Activated CD4-positive, alpha-beta T cell treated with anti-CD3 and anti-CD28 coated beads, Interleukin-2, amount 10 ng/mL, durations not matched to agents 7 days and 5 days (primary cell): Measurements from ENCODE around the gene SAMD4A. TPM values are rescaled to one million over a fixed set of nuclear protein-coding genes. Genes with fewer than 3 reads are reported as not detected.

Experiments used
- CTCF ChIA-PET: fragments of 350-600 bp; sonication (Branson Sonifier 250); formaldehyde crosslinking; loops from one replicate; lab custom pipeline; 2021; ENCODE audit warnings: antibody characterized with exemption; lab: Charles Lee
- POLR2A ChIA-PET: fragments of 350-600 bp; sonication (Branson Sonifier 250); formaldehyde crosslinking; loops from one replicate; lab custom pipeline; 2021; ENCODE audit warnings: antibody characterized with exemption; lab: Charles Lee
- DNase-seq: peaks from one replicate; pipeline ENCODE4 v3.0.0-alpha.2; 2020
- H3K27ac Mint-ChIP-seq: one replicate; pipeline ENCODE4 v1.8.0; 2021; ENCODE audit warnings: mild to moderate bottlenecking, moderate library complexity, mixed read lengths
- H3K27me3 Mint-ChIP-seq: one replicate; pipeline ENCODE4 v1.8.0; 2021; ENCODE audit warnings: mixed read lengths
- H3K36me3 Mint-ChIP-seq: one replicate; pipeline ENCODE4 v1.8.0; 2021; ENCODE audit warnings: low read depth, mixed read lengths
- H3K4me1 Mint-ChIP-seq: one replicate; pipeline ENCODE4 v1.8.0; 2021; ENCODE audit warnings: mixed read lengths
- H3K4me3 Mint-ChIP-seq: one replicate; pipeline ENCODE4 v1.8.0; 2021; ENCODE audit warnings: mild to moderate bottlenecking, moderate library complexity, mixed read lengths
- H3K9me3 Mint-ChIP-seq: one replicate; pipeline ENCODE4 v1.8.0; 2021; ENCODE audit warnings: mixed read lengths
- total RNA-seq, 2 experiments: library from RNA; stranded (reverse); gene quantifications; one replicate each; pipeline ENCODE4 v1.2.3, GENCODE V29; 2021

Gene SAMD4A
- total RNA-seq, 2 experiments from 2014 or later: 0.54 to 0.62 TPM

DNA sequence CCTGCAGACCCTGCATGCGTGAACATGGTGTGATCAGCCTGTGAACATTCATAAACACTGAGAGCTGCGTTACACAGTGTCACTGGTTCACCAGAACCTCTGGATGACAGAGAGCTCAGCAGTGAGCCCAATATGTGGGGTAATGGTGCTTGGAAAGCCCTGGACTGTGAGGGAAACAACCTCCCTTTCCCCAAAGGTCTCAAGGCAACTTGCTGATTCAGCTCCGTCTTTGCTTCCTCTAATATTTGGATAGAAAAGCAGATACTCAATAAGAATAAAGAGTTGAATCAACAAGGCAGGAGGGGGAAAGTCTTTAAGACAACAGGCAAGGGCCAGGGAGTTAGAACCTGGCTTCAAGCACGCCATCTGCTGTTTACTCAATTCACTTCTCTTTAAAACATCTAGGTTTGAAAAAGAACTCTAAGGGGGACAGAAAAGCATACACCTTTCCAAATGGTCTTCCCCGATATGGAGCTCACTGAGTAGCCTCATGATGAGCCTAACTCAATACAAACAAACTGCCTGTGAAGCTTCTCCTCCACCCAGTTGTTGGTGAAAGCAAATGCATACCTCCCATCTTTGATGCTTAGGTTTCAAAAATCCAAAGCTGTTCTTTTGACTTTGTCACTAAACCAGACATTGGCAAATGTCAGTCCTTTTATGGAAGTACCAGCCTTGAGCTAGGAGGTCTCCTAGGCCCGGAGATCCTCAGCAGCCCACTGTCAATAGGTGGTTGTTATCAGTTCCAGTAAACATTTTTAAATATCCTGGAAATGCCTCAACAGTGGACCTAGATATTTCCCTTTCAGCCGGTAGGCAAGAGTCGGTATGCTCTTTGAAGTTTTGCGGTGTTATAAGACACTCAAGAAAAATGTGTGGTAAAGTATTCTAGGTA, 76.1 kb downstream of the SAMD4A start:
- Mint-ChIP-seq H3K36me3 (no peaks in the 10 kb centered on the region), H3K9me3 (no peaks in the 10 kb centered on the region), H3K4me1 (peaks cover 4% of the 10 kb centered on the region), H3K27ac (no peak overlapping the region), H3K4me3 (no peak overlapping the region), H3K27me3 (peaks cover 11% of the 10 kb centered on the region)
- peak; percentile 13 for DNase-seq
- ChIA-PET CTCF (interaction anchor here (0.6 to 1.8 kb wide), 6 partner anchors 11 to 114 kb away, joined by 3 to 7 read pairs (median 4); no protein-coding TSS in a partner anchor), POLR2A (no interaction called here)

DNA sequence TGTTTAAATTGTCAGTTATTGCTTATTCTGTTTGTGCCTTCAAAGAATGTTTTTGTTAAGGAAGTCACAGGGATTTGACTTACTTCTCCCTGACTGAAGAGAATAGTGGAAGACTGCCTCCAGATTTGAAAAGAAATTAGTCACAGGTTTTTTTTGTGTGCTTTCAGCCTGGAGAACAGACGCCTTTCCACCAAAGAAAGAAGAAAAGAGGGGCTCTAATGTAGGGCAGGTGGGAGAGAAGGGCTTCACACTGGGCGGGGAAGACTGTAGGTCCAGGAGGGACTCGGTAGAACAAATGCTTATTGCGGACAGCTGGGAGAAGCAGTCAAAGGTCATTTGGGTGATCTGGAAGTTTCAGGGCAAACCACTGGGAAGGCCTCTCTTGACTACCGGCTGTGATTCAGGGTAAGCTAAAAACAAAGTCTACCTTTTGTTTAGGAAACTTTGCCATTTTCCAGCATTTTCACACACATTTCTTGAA, 76.8 kb downstream of the SAMD4A start:
- Mint-ChIP-seq H3K4me1 (peaks cover 4% of the 10 kb centered on the region), H3K27ac (no peak overlapping the region), H3K27me3 (peaks cover 11% of the 10 kb centered on the region), H3K36me3 (no peaks in the 10 kb centered on the region), H3K4me3 (no peak overlapping the region), H3K9me3 (no peaks in the 10 kb centered on the region)
- ChIA-PET CTCF (interaction anchor here (0.7 to 1.8 kb wide), 4 partner anchors 11 to 76 kb away, joined by 3 to 7 read pairs (median 5); no protein-coding TSS in a partner anchor), POLR2A (no interaction called here)
- DNase-seq: no peak

DNA sequence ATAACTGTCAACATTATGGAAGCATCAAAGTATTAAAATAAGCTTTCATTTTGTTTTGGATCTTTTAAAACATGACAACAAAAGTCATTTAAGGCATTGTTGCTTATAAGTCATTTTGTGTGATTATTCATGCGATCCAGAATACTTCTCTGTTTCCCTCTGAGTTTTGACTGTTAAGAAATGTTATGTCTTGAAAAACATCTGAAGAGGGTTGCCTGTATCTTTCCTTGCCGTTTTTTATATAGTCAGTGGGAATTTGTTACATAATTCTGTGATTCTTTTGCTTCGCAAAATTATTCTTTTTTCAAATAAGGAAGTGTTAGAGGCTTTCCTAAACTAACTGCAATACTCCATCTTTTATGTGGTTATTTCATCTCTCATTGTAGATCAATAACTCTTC, 78.7 kb downstream of the SAMD4A start:
- Mint-ChIP-seq H3K27ac (no peak overlapping the region), H3K27me3 (peaks cover 18% of the 10 kb centered on the region), H3K4me1 (peaks cover 4% of the 10 kb centered on the region), H3K9me3 (no peaks in the 10 kb centered on the region), H3K36me3 (no peaks in the 10 kb centered on the region), H3K4me3 (no peak overlapping the region)
- ChIA-PET POLR2A (no interaction called here), CTCF (no interaction called here)
- no peak for DNase-seq

DNA sequence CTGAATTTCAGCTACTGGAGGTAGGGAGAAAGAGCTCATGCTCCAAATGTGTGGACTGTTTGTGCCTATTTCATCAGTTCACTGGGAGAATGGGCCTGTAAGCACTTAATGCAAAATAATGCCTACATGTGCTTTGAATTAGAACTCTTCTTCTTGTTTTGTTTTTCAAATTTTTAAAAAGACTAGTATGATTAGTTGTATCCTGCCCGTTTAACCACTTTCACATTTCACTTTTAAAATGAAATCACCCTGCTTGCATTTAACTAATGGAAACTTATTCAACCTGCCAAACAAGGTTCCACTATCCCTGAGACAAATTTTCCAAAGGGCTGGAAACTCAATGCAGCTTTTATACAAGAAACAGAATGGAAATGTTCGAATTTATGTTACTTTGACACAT, 79.7 kb downstream of the SAMD4A start:
- CTCF ChIA-PET: no interaction called here
- DNase-seq: no peak
- no peaks in the 10 kb centered on the region for H3K9me3 Mint-ChIP-seq
- no peak overlapping the region for H3K27ac Mint-ChIP-seq
- no peak overlapping the region for H3K4me3 Mint-ChIP-seq
- H3K4me1 Mint-ChIP-seq: peaks cover 4% of the 10 kb centered on the region
- no peaks in the 10 kb centered on the region for H3K36me3 Mint-ChIP-seq
- H3K27me3 Mint-ChIP-seq: peaks cover 22% of the 10 kb centered on the region
- POLR2A ChIA-PET: no interaction called here

DNA sequence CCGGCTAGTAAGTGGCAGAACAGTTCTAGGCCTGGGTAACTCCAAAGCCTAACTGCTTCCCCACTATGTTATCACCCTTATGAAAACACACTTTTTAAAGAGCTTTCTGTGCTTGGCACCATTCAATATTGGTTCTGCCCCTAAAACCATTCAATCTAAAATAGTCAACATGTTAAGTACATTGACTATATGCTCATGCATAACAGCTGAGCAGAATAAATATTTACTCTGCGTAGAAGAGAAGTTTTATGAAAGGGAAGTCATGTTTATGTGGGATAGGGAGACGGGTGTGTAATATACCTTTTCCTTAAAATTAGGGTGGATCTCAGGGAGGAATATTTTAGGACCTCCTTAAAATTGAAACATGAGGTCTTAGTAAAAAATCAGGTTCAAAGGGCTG, 80.5 kb downstream of the SAMD4A start:
- H3K4me1 Mint-ChIP-seq: peaks cover 4% of the 10 kb centered on the region
- peaks cover 22% of the 10 kb centered on the region for H3K27me3 Mint-ChIP-seq
- H3K36me3 Mint-ChIP-seq: no peaks in the 10 kb centered on the region
- no peak for DNase-seq
- no peak overlapping the region for H3K4me3 Mint-ChIP-seq
- CTCF ChIA-PET: no interaction called here
- H3K27ac Mint-ChIP-seq: no peak overlapping the region
- POLR2A ChIA-PET: no interaction called here
- H3K9me3 Mint-ChIP-seq: no peaks in the 10 kb centered on the region

DNA sequence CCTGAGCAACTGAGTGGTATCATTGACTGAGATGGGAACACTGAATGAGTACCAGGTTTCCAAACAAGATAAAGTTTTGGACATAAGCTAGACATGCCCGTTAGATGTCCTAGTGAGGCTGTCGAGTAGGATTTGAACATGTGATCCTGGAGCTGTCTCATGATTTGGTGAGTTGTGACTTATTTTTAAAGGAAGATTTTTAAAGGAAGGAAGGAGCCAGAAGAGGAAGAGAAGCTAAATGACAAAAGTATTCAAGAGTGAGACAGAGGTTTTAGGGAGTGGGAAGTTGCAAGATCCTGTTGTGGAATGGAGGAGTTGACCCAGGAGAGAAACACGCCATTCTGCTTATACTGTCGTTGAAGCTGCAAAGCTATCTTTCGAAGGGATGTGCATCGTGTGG, 82.1 kb downstream of the SAMD4A start:
- Mint-ChIP-seq H3K27ac (no peak overlapping the region), H3K4me3 (no peak overlapping the region), H3K4me1 (peaks cover 4% of the 10 kb centered on the region), H3K9me3 (no peaks in the 10 kb centered on the region), H3K36me3 (no peaks in the 10 kb centered on the region), H3K27me3 (peaks cover 24% of the 10 kb centered on the region)
- ChIA-PET CTCF (interaction anchor here (1.1 to 1.3 kb wide), 2 partner anchors 17 to 81 kb away, joined by 3 read pairs; no protein-coding TSS in a partner anchor), POLR2A (interaction anchor here (0.5 kb wide), 1 partner anchor 51 kb away, joined by 3 read pairs; no protein-coding TSS in a partner anchor)
- no peak for DNase-seq

DNA sequence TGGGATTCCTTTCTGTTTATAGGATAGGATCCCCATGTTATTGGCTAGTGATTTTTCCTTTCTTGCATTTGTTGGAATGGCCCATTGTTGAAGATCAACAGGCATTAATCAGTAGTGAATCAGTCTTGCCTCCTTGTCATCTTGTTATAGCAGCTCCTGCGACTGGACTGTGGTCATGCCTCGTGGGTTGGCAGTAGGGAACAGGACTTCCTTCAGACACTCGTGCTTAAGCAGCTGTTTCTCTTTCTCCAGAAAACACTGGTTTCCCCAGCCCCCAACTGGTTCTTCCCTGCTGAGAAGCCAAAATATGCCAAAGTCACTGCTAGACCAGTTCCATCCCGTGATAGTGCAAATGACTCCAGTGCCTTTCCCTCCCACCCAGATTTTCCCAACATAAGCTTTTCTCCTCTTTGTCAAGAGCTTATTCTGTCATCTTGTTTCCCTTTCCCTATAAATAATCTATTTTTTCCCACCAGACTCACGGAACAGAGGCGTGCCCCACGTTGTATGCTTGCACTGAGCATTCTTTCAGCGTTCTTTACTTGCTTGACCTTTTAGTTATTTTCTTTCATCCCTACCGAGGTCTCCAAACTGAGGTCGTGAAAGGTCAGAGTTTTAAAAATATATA, 83.5 kb downstream of the SAMD4A start:
- H3K4me1 Mint-ChIP-seq: peaks cover 4% of the 10 kb centered on the region
- H3K27me3 Mint-ChIP-seq: peaks cover 28% of the 10 kb centered on the region
- H3K4me3 Mint-ChIP-seq: no peak overlapping the region
- H3K36me3 Mint-ChIP-seq: no peaks in the 10 kb centered on the region
- DNase-seq: no peak
- H3K27ac Mint-ChIP-seq: no peak overlapping the region
- ChIA-PET CTCF (interaction anchor here (0.9 kb wide), 1 partner anchor 17 kb away, joined by 3 read pairs; no protein-coding TSS in a partner anchor), POLR2A (no interaction called here)
- H3K9me3 Mint-ChIP-seq: no peaks in the 10 kb centered on the region

DNA sequence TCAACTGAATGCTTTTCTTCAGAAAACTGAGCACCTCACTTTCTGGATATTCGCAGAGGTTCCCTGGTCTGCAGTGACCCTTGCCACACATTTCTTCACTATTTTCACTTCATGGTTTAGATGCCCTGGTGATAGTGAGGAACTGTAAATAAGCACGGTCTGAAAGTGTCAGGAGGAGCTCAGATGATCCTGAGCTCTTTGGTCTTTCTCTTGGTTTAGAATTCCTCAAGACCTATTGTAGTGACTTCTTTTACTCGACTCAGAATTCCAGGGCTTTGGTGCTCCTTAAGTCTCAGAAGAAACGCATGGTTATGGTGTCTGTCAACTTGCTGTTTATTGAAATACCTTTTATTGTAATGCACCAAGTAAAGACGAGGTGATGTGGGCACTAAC, 84.0 kb downstream of the SAMD4A start:
- no peak for DNase-seq
- POLR2A ChIA-PET: no interaction called here
- Mint-ChIP-seq H3K27ac (no peak overlapping the region), H3K4me1 (peaks cover 4% of the 10 kb centered on the region), H3K27me3 (peaks cover 30% of the 10 kb centered on the region), H3K9me3 (no peaks in the 10 kb centered on the region), H3K36me3 (no peaks in the 10 kb centered on the region), H3K4me3 (no peak overlapping the region)
- CTCF ChIA-PET: interaction anchor here (0.9 kb wide), 1 partner anchor 16 kb away, joined by 3 read pairs; no protein-coding TSS in a partner anchor

DNA sequence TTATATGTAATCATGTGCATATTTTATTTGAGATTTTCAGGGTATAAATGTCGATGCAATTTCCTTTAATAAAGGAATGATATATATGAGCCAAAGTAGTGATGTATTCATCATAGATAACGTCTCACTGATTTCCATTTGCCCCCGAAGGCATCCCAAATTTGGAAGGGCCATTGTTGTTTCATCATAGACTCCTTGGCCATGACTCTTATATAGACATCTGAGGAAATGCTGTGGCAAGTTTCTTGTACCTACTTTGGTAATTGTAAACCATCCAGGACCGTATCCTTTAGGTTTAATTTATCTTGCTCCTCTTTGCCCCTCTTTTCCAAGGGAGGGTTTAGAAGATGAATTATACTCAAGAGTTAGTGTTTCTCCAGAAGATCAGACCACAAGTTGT, 84.7 kb downstream of the SAMD4A start:
- POLR2A ChIA-PET: no interaction called here
- CTCF ChIA-PET: no interaction called here
- Mint-ChIP-seq H3K9me3 (no peaks in the 10 kb centered on the region), H3K4me3 (no peak overlapping the region), H3K36me3 (no peaks in the 10 kb centered on the region), H3K27me3 (peaks cover 30% of the 10 kb centered on the region), H3K4me1 (peaks cover 1% of the 10 kb centered on the region), H3K27ac (no peak overlapping the region)
- DNase-seq: no peak

DNA sequence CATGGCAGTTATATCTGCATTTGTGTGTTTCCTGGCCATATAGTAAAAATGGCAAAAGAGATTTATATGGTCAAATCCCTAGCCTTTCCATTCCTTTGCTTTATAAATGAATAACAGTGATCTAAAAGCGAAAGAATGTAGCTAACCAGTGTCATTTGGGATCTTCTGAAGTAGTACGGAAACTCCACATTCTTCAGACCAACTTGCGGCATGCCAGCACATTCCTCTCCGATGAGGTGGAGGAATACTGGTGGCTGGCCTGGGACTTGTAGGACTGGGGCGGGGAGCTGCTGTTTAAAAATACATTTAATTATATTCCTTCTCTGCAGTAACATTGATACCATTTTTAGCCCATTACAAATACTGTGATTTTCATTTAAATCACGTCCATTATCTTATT, 85.3 kb downstream of the SAMD4A start:
- Mint-ChIP-seq H3K36me3 (no peaks in the 10 kb centered on the region), H3K4me3 (no peak overlapping the region), H3K4me1 (no peaks in the 10 kb centered on the region), H3K27me3 (peaks cover 30% of the 10 kb centered on the region), H3K9me3 (no peaks in the 10 kb centered on the region), H3K27ac (no peak overlapping the region)
- no peak for DNase-seq
- ChIA-PET CTCF (interaction anchor here (0.7 kb wide), 2 partner anchors 12 to 22 kb away, joined by 3 to 6 read pairs; no protein-coding TSS in a partner anchor), POLR2A (no interaction called here)

DNA sequence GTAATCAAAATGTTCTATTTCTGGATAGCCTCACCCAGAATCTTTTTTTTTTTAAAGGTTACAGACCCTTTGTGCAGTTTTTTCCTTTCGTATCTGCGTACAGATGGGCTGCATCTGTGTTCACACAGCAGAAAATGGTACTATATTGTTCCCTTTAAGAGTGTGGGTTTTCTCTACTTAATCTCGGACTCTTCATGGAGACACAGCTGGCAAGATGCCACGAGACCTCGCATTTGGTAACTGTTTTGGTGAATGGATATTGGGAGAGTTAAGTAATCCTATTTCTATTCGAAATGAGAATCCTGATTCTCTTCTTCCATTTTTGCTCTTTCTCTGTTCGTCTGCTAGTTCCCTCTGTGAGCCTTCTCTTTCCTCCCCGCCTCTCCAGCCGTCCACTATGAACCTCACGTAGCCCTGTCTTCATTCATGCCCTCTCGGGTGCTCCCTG, 85.7 kb downstream of the SAMD4A start:
- Mint-ChIP-seq H3K4me1 (no peaks in the 10 kb centered on the region), H3K27me3 (peaks cover 30% of the 10 kb centered on the region), H3K4me3 (no peak overlapping the region), H3K27ac (no peak overlapping the region), H3K36me3 (no peaks in the 10 kb centered on the region), H3K9me3 (no peaks in the 10 kb centered on the region)
- CTCF ChIA-PET: interaction anchor here (0.7 kb wide), 2 partner anchors 13 to 22 kb away, joined by 3 to 6 read pairs; no protein-coding TSS in a partner anchor
- DNase-seq: no peak
- POLR2A ChIA-PET: no interaction called here

DNA sequence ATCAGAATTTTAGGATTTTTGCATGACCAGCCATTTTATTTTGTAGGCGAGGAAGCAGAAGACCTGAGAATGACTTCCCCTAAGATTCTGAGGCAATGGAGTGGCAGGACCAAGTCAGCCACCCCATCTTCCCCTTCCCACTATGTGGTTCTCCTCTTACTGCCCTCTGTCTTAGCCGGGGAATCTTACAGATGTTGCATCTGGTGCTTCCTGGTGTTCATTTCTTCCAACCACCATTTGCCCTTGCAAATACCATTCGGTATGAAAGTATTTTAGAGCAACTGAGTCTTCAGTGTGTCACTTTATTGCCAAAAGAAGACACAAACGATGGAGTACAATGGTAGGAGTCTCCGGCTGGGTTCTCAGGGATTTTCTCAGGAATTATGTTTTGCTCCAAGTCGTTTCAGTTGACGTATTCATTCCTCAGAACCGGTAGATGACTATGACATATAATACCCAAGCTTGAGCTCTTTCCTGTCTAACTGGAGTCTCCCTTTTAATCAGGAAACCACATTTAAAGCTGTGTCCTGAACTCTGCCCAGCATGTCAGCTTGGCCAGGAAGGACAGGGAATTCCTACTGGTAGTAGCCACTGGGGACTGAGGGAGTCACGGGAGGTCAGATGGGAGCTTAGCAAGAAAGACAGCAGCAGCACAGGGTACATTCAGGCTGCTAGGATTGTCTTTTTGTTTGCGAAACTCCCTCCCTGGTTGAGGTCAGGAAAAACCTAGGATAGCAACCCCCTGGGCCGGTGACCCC, 87.0 kb downstream of the SAMD4A start:
- H3K27me3 Mint-ChIP-seq: peaks cover 31% of the 10 kb centered on the region

More for the DNA sequence above, 87.0 kb downstream of the SAMD4A start:
- POLR2A ChIA-PET: no interaction called here
- H3K4me3 Mint-ChIP-seq: no peak overlapping the region
- CTCF ChIA-PET: interaction anchor here (0.8 to 1.9 kb wide), 2 partner anchors 10 to 25 kb away, joined by 3 to 7 read pairs; no protein-coding TSS in a partner anchor
- H3K27ac Mint-ChIP-seq: no peak overlapping the region
- no peaks in the 10 kb centered on the region for H3K36me3 Mint-ChIP-seq
- H3K9me3 Mint-ChIP-seq: no peaks in the 10 kb centered on the region
- no peaks in the 10 kb centered on the region for H3K4me1 Mint-ChIP-seq
- no peak for DNase-seq
